ENCODE results near the gene SLC25A44.

The SLC25A44 gene

DNA sequence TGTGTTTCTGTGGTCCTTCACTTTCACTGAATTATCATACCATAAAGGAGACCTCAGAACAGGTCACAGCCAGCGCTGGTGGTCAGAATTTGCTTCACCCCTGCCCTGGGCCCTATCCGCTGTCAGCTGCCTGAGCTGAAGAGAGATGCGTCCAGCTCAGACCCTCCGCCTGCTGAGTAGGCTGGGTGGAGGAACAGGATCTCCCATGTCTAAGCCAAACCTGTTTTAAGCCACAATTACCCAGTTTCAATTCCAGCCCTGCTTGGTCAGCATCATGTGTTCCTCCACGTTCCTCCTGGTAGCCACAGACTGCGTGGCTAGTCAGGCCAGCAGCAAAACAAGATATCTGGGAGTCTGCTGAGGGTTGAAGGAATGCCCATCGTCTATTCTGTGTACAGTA, 34.6 kb downstream of the SLC25A44 start:
- in situ Hi-C loops (cut with MboI; ENCODE audit: low sequenced_read_pairs, unreplicated experiment): loop anchor here (10.0 kb wide), 1 partner anchor 134 kb away; no protein-coding TSS in a partner anchor
- TF ChIP-seq, protein P1, sequence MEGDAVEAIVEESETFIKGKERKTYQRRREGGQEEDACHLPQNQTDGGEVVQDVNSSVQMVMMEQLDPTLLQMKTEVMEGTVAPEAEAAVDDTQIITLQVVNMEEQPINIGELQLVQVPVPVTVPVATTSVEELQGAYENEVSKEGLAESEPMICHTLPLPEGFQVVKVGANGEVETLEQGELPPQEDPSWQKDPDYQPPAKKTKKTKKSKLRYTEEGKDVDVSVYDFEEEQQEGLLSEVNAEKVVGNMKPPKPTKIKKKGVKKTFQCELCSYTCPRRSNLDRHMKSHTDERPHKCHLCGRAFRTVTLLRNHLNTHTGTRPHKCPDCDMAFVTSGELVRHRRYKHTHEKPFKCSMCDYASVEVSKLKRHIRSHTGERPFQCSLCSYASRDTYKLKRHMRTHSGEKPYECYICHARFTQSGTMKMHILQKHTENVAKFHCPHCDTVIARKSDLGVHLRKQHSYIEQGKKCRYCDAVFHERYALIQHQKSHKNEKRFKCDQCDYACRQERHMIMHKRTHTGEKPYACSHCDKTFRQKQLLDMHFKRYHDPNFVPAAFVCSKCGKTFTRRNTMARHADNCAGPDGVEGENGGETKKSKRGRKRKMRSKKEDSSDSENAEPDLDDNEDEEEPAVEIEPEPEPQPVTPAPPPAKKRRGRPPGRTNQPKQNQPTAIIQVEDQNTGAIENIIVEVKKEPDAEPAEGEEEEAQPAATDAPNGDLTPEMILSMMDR (IDR thresholded peaks at IDR 0.05; ENCODE audit: borderline replicate concordance, control extremely low read depth, extremely low read depth, insufficient read depth, missing control alignments): no peak
- no peak for DNase-seq (ENCODE audit: low spot score)

DNA sequence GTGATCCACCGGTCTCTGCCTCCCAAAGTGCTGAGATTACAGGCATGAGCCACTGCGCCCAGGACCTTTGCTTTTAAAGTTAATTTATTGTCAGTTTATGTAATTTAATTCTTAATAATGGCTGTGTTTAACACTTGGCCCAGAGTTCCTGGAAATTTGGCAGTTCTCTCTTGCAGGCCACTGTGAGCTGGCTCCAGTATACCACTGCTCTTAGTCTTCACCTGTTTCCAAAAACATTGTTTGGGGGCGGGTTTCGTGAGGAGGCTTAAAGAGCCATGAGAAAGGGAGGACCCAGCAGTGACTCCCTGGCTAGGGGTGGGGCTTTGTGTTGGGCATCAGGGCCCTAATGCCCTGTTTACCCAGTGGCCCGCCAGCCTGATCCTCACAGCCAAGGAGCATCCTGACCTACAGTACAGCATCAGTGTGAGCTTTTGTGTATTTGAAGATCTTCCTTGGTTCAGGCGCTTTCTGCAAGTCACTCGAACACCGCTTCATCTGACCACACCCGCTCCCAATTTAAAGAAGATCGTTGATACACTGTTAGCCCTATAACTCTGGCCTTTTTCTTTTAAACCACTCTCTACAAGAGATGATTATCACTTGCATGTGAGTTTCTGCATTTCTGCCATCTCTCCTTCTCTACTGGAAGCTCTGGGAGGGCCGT, 36.0 kb downstream of the SLC25A44 start:
- no peak for DNase-seq (ENCODE audit: low spot score)
- in situ Hi-C loops (cut with MboI; ENCODE audit: low sequenced_read_pairs, unreplicated experiment): loop anchor here (10.0 kb wide), 1 partner anchor 135 kb away; no protein-coding TSS in a partner anchor
- TF ChIP-seq, protein P1 (IDR thresholded peaks at IDR 0.05; ENCODE audit: borderline replicate concordance, control extremely low read depth, extremely low read depth, insufficient read depth, missing control alignments): no peak

DNA sequence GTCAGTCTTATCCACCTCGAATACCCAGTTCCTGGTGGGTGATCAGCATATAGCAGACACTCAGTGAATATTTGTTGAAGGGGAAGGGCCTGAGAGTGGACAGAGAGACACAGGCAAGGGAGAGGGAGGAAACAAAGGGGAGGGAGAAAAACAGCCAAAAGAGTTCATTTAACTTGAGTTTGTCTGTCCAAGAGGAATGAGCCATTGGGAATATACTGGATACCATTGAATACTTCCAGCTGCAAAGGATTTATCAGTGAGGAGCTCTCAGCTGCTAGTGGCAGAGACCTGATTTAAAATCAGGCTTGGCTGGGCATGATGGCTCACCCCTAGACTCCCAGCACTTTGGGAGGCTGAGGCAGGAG, 36.6 kb downstream of the SLC25A44 start:
- DNase-seq (ENCODE audit: low spot score): no peak
- in situ Hi-C loops (cut with MboI; ENCODE audit: low sequenced_read_pairs, unreplicated experiment): no loop called here
- TF ChIP-seq, protein P1 (IDR thresholded peaks at IDR 0.05; ENCODE audit: borderline replicate concordance, control extremely low read depth, extremely low read depth, insufficient read depth, missing control alignments): no peak

DNA sequence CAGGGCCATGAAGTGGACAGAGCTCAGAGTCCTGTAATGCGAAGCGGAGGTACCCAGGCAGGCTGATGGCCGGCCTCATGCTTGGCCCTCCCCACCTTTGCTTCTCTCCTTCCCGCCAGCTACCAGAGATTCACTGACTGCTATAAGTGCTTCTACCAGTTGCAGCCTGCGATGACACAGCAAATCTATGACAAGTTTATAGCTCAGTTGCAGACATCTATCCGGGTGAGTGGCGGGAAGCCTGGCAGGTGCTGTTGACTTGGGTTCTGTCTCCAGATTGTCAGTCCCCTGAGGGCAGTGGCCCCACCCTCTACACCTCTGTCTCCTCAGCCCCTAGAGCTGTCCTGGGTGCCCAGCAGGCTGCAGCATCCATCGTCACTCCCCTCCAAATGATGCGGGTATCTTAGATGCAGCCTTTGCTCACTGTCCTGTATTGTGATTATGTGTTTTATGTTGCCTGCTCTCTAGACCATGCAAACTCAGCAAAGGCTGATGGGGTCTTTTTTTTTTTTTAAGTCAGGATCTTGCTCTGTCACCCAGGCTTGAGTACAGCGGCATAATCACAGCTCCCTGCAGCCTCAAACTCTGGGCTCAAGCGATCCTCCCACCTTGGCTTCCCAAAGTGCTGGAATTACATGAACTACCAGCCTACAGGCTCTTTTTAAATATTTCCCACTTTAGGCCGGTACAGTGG, 38.4 kb downstream of the SLC25A44 start:
- in situ Hi-C loops (cut with MboI; ENCODE audit: low sequenced_read_pairs, unreplicated experiment): no loop called here
- TF ChIP-seq, protein P1 (IDR thresholded peaks at IDR 0.05; ENCODE audit: borderline replicate concordance, control extremely low read depth, extremely low read depth, insufficient read depth, missing control alignments): no peak
- no peak for DNase-seq (ENCODE audit: low spot score)

DNA sequence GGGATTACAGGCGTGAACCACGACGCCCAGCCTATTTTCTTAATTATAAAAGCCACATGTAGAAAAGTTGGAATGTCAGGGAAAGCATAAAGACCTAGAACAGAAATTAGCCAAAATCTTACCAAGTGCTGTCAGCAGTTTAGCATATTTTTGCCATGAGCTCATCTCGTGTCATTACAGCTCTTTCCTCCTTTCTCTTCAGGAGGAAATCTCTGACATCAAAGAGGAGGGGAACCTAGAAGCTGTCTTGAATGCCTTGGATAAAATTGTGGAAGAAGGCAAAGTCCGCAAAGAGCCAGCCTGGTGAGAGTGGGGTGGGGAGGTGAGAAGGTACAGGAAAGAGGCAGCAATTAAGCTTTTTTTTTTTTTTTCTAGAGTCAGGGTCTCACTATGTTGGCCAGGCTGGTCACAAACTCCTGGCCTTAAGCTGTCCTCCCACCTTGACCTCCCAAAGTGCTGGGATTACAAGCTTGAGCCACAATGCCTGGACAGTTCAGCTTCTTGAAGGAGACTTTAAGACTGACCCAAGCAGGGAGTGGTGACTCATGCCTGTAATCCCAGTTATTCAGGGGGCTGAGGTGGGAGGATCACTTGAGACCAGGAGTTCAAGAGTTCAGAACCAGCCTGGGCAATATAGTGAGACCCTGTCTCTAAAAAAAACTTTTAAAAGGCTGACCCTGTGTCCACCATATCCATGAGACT, 39.7 kb downstream of the SLC25A44 start:
- TF ChIP-seq, protein P1 (IDR thresholded peaks at IDR 0.05; ENCODE audit: borderline replicate concordance, control extremely low read depth, extremely low read depth, insufficient read depth, missing control alignments): no peak
- DNase-seq (ENCODE audit: low spot score): no peak
- in situ Hi-C loops (cut with MboI; ENCODE audit: low sequenced_read_pairs, unreplicated experiment): no loop called here

DNA sequence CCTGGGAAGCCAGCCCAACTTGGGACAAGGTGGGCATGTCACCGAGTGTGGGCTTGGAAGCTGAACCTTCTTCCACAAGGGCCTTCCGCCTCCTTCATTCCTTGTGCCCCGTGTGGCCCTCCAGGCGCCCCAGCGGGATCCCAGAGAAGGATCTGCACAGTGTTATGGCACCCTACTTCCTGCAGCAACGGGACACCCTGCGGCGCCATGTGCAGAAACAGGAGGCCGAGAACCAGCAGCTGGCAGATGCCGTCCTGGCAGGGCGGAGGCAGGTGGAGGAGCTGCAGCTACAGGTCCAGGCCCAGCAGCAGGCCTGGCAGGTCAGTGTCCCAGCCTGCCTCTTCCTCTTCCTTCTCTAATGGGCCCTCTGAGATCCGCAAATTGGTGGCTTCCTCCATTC, 42.3 kb downstream of the SLC25A44 start:
- in situ Hi-C loops (cut with MboI; ENCODE audit: low sequenced_read_pairs, unreplicated experiment): no loop called here
- TF ChIP-seq, protein P1 (IDR thresholded peaks at IDR 0.05; ENCODE audit: borderline replicate concordance, control extremely low read depth, extremely low read depth, insufficient read depth, missing control alignments): no peak
- no peak for DNase-seq (ENCODE audit: low spot score)

Measured in GM13976 (cell line).